ENCODE data around the gene GIMAP4. TPM values are rescaled to one million over a fixed set of nuclear protein-coding genes. Genes with fewer than 3 reads are reported as not detected.
"Not testable (repeated sequence)": the region's sequence is repeated elsewhere in the genome, so short reads cannot be mapped to it uniquely, and the experiment has no call there.

The GIMAP4 gene
- total RNA-seq, 1 donor = not detected

DNA sequence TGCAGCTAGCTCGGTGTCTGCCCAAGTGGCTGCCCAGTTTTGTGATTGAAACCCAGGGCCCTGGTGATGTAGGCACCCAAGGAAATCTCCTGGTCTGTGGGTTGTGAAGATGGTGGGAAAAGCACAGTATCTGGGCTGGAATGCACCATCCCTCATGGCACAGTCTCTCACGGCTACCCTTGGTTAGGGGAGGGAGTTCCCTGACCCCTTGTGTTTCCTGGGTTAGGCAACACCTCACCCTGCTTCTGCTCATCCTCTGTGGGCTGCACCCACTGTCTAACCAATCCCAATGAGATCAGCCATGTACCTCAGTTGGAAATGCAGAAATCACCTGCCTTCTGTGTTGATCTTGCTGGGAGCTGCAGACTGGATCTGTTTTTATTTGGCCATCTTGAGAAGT, 27.6 kb downstream of the GIMAP4 start:
- Histone ChIP-seq H3K4me1 (ENCODE audit: insufficient read depth, low read length) (no peaks in the 10 kb centered on the region), H2AFZ (ENCODE audit: low read length) (no peak overlapping the region), H3K36me3 (ENCODE audit: insufficient read depth, low read length) (no peaks in the 10 kb centered on the region), H3K79me2 (ENCODE audit: insufficient read depth, low read length) (no peaks in the 10 kb centered on the region), H3K27ac (ENCODE audit: low read depth, low read length) (no peak overlapping the region), H4K20me1 (ENCODE audit: insufficient read depth, low read length) (no peaks in the 10 kb centered on the region), H3K4me3 (ENCODE audit: insufficient read depth, low read length) (no peak overlapping the region), H3K4me2 (ENCODE audit: insufficient read depth, low read length) (no peak overlapping the region), H3K9me3 (ENCODE audit: low read depth, low read length) (no peaks in the 10 kb centered on the region), H3K27me3 (ENCODE audit: insufficient read depth, low read length) (no peaks in the 10 kb centered on the region)
- TF ChIP-seq, protein P1, sequence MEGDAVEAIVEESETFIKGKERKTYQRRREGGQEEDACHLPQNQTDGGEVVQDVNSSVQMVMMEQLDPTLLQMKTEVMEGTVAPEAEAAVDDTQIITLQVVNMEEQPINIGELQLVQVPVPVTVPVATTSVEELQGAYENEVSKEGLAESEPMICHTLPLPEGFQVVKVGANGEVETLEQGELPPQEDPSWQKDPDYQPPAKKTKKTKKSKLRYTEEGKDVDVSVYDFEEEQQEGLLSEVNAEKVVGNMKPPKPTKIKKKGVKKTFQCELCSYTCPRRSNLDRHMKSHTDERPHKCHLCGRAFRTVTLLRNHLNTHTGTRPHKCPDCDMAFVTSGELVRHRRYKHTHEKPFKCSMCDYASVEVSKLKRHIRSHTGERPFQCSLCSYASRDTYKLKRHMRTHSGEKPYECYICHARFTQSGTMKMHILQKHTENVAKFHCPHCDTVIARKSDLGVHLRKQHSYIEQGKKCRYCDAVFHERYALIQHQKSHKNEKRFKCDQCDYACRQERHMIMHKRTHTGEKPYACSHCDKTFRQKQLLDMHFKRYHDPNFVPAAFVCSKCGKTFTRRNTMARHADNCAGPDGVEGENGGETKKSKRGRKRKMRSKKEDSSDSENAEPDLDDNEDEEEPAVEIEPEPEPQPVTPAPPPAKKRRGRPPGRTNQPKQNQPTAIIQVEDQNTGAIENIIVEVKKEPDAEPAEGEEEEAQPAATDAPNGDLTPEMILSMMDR (IDR thresholded peaks at IDR 0.05; ENCODE audit: extremely low read depth, low read depth, low read length) = no peak
- no peak for DNase-seq (ENCODE audit: insufficient read length, low spot score, missing footprints)

DNA sequence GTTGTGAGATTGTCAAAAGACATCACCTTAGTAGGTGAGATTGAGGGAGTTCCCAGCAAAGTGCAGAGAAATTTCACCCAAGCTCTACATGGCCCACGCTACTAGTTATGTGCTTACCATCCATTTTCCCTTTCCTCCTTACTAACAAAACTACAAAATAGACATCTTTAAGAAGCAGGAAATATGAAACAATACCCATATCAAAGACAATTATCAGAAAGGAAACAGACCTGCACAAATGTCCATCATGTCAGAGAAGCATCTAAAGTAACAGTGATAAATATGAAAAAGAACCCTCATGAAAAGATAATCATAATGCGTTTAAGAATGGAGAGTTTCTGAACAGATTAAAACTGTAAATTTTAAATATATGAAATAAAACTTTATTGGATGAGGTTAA, 28.2 kb downstream of the GIMAP4 start:
- no peaks in the 10 kb centered on the region for H3K27me3 ChIP-seq (ENCODE audit: insufficient read depth, low read length)
- H4K20me1 ChIP-seq (ENCODE audit: insufficient read depth, low read length) = no peaks in the 10 kb centered on the region
- no peaks in the 10 kb centered on the region for H3K4me1 ChIP-seq (ENCODE audit: insufficient read depth, low read length)
- no peaks in the 10 kb centered on the region for H3K36me3 ChIP-seq (ENCODE audit: insufficient read depth, low read length)
- TF ChIP-seq, protein P1 (IDR thresholded peaks at IDR 0.05; ENCODE audit: extremely low read depth, low read depth, low read length) = no peak
- no peak for DNase-seq (ENCODE audit: insufficient read length, low spot score, missing footprints)
- H3K4me3 ChIP-seq (ENCODE audit: insufficient read depth, low read length) = no peak overlapping the region
- no peak overlapping the region for H3K4me2 ChIP-seq (ENCODE audit: insufficient read depth, low read length)
- H3K27ac ChIP-seq (ENCODE audit: low read depth, low read length) = no peak overlapping the region
- H3K79me2 ChIP-seq (ENCODE audit: insufficient read depth, low read length) = no peaks in the 10 kb centered on the region
- no peak overlapping the region for H2AFZ ChIP-seq (ENCODE audit: low read length)
- H3K9me3 ChIP-seq (ENCODE audit: low read depth, low read length) = no peaks in the 10 kb centered on the region

DNA sequence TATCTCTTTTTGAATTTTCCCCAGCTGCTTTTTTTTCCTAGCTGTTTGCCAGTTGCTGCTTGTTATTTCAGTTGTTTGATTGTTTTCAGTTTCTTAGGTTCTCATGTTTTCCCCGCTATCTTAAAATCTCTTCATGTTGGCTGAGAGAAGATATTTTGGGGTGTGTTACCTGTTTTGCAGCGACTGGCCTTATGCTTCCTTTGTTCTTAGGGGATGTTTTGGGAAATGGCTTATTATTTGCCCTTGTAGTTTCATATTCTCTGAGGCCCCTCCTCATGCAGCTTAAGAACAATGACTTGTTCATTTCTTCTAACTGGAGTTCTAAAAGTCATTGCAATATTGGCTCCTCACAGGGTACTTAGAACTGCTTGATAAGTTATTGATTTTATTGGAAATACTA, 36.4 kb downstream of the GIMAP4 start:
- not testable (repeated sequence) for H4K20me1 ChIP-seq (ENCODE audit: insufficient read depth, low read length); H3K27me3 ChIP-seq (ENCODE audit: insufficient read depth, low read length); H3K79me2 ChIP-seq (ENCODE audit: insufficient read depth, low read length); H3K27ac ChIP-seq (ENCODE audit: low read depth, low read length); H3K36me3 ChIP-seq (ENCODE audit: insufficient read depth, low read length); H3K4me3 ChIP-seq (ENCODE audit: insufficient read depth, low read length); H3K4me2 ChIP-seq (ENCODE audit: insufficient read depth, low read length); H3K4me1 ChIP-seq (ENCODE audit: insufficient read depth, low read length); H3K9me3 ChIP-seq (ENCODE audit: low read depth, low read length); H2AFZ ChIP-seq (ENCODE audit: low read length); DNase-seq (ENCODE audit: insufficient read length, low spot score, missing footprints)

DNA sequence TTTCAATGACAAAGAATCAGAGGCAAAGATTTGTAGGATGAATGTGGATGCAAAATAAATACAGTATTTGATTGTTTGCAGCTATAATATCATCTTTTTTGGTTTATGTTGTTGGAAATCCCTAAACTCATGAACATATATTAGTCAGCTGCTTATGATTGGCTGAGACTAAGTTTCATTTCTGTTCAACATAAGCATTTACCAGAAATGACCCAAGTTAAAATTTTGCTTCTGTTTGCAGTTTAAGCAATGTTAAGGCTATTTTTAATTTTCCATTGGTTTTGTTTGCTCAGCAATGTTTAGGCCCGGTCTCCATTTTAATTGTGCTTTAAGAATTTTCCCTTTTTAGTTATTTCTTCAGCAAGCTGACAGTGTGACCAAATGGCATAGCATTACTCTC, 43.0 kb downstream of the GIMAP4 start:
- TF ChIP-seq, protein P1 (IDR thresholded peaks at IDR 0.05; ENCODE audit: extremely low read depth, low read depth, low read length) = no peak
- H2AFZ ChIP-seq (ENCODE audit: low read length) = no peak overlapping the region
- no peak overlapping the region for H3K4me2 ChIP-seq (ENCODE audit: insufficient read depth, low read length)
- H3K27ac ChIP-seq (ENCODE audit: low read depth, low read length) = no peak overlapping the region
- no peaks in the 10 kb centered on the region for H3K4me1 ChIP-seq (ENCODE audit: insufficient read depth, low read length)
- H3K27me3 ChIP-seq (ENCODE audit: insufficient read depth, low read length) = no peaks in the 10 kb centered on the region
- no peak overlapping the region for H3K4me3 ChIP-seq (ENCODE audit: insufficient read depth, low read length)
- no peaks in the 10 kb centered on the region for H3K9me3 ChIP-seq (ENCODE audit: low read depth, low read length)
- DNase-seq (ENCODE audit: insufficient read length, low spot score, missing footprints) = no peak
- H3K36me3 ChIP-seq (ENCODE audit: insufficient read depth, low read length) = no peaks in the 10 kb centered on the region
- no peaks in the 10 kb centered on the region for H3K79me2 ChIP-seq (ENCODE audit: insufficient read depth, low read length)
- no peaks in the 10 kb centered on the region for H4K20me1 ChIP-seq (ENCODE audit: insufficient read depth, low read length)

All from osteoblast (primary cell).